H9 (cell line): ENCODE data around the gene NKAPL. TPM values are rescaled to one million over a fixed set of nuclear protein-coding genes. Genes with fewer than 3 reads are reported as not detected.

Experiments used
- DNase-seq: peaks from one replicate; pipeline ENCODE4 v3.0.0-alpha.2; 2017
- H2AFZ ChIP-seq: one replicate; pipeline ENCODE4 v1.6.1; 2013; ENCODE audit warnings: mild to moderate bottlenecking, low read length, control low read depth, moderate library complexity
- H2AK5ac ChIP-seq: 2 replicates; pipeline ENCODE4 v1.6.1; 2013; ENCODE audit warnings: low read length, control low read depth, mixed read lengths; ENCODE audit not compliant: insufficient read length
- H2BK120ac ChIP-seq: one replicate; pipeline ENCODE4 v1.6.1; 2013; ENCODE audit warnings: low read depth, mild to moderate bottlenecking, low read length, control low read depth, inconsistent platforms; ENCODE audit not compliant: poor library complexity, severe bottlenecking
- H2BK12ac ChIP-seq: 2 replicates; pipeline ENCODE4 v1.6.1; 2013; ENCODE audit warnings: low read length, control low read depth, mixed read lengths, low read depth; ENCODE audit not compliant: insufficient read length
- H2BK15ac ChIP-seq: 2 replicates; pipeline ENCODE4 v1.6.1; 2013; ENCODE audit warnings: low read depth, low read length, control low read depth
- H2BK20ac ChIP-seq: one replicate; pipeline ENCODE4 v1.6.1; 2013; ENCODE audit warnings: low read depth, mild to moderate bottlenecking, low read length, control low read depth, inconsistent platforms; ENCODE audit not compliant: poor library complexity, severe bottlenecking
- H2BK5ac ChIP-seq: 2 replicates; pipeline ENCODE4 v1.6.1; 2013; ENCODE audit warnings: low read length, control low read depth, mixed read lengths; ENCODE audit not compliant: insufficient read length
- H3K14ac ChIP-seq: 2 replicates; pipeline ENCODE4 v1.6.1; 2013; ENCODE audit warnings: low read length, control low read depth; ENCODE audit not compliant: insufficient read depth
- H3K18ac ChIP-seq: 2 replicates; pipeline ENCODE4 v1.6.1; 2013; ENCODE audit warnings: low read depth, mild to moderate bottlenecking, mixed read lengths, low read length, control low read depth; ENCODE audit not compliant: insufficient read length
- H3K23ac ChIP-seq: 2 replicates; pipeline ENCODE4 v1.6.1; 2013; ENCODE audit warnings: low read length, control low read depth, mixed read lengths, low read depth; ENCODE audit not compliant: insufficient read length
- H3K23me2 ChIP-seq: 2 replicates; pipeline ENCODE4 v1.6.1; 2013; ENCODE audit warnings: low read depth, mild to moderate bottlenecking, mixed read lengths, low read length, control low read depth; ENCODE audit not compliant: insufficient read length, poor library complexity, severe bottlenecking
- H3K27ac ChIP-seq: 2 replicates; pipeline ENCODE4 v1.5.1; 2013; ENCODE audit warnings: low read length, control low read depth, mixed read lengths, low read depth; ENCODE audit not compliant: insufficient read length
- H3K27me3 ChIP-seq: 2 replicates; pipeline ENCODE4 v1.6.1; 2013; ENCODE audit warnings: low read length, control low read depth, inconsistent platforms; ENCODE audit not compliant: insufficient read depth
- H3K4ac ChIP-seq: 2 replicates; pipeline ENCODE4 v1.6.1; 2013; ENCODE audit warnings: low read depth, mild to moderate bottlenecking, control low read depth, inconsistent platforms, low read length, moderate library complexity
- H3K4me1 ChIP-seq: 2 replicates; pipeline ENCODE4 v1.6.1; 2013; ENCODE audit warnings: low read length, control low read depth, inconsistent platforms; ENCODE audit not compliant: insufficient read depth
- H3K4me2 ChIP-seq: 2 replicates; pipeline ENCODE4 v1.6.1; 2013; ENCODE audit warnings: low read length, control low read depth, mixed read lengths; ENCODE audit not compliant: insufficient read length, insufficient read depth
- H3K56ac ChIP-seq: 2 replicates; pipeline ENCODE4 v1.6.1; 2013; ENCODE audit warnings: low read depth, mild to moderate bottlenecking, mixed read lengths, low read length, control low read depth; ENCODE audit not compliant: insufficient read length
- H3K79me1 ChIP-seq: 2 replicates; pipeline ENCODE4 v1.6.1; 2013; ENCODE audit warnings: low read depth, mild to moderate bottlenecking, moderate library complexity, low read length, control low read depth, inconsistent platforms; ENCODE audit not compliant: insufficient read depth, poor library complexity, severe bottlenecking
- H3K79me2 ChIP-seq: 2 replicates; pipeline ENCODE4 v1.6.1; 2013; ENCODE audit warnings: low read length, control low read depth, inconsistent platforms; ENCODE audit not compliant: insufficient read depth
- H3K9ac ChIP-seq: 2 replicates; pipeline ENCODE4 v1.6.1; 2013; ENCODE audit warnings: low read length, control low read depth, mixed read lengths; ENCODE audit not compliant: insufficient read length; ENCODE audit errors: extremely low read depth
- H3K9me3 ChIP-seq: one replicate; pipeline ENCODE4 v1.6.1; 2013; ENCODE audit warnings: low read depth, low read length, inconsistent platforms; ENCODE audit not compliant: control insufficient read depth
- H3T11ph ChIP-seq: one replicate; pipeline ENCODE4 v1.6.1; 2013; ENCODE audit warnings: mild to moderate bottlenecking, low read length, control low read depth, inconsistent platforms
- H4K20me1 ChIP-seq: one replicate; pipeline ENCODE4 v1.6.1; 2013; ENCODE audit not compliant: control insufficient read depth, insufficient read length, insufficient read depth
- H4K5ac ChIP-seq: 2 replicates; pipeline ENCODE4 v1.6.1; 2013; ENCODE audit warnings: low read depth, mild to moderate bottlenecking, mixed read lengths, low read length, control low read depth; ENCODE audit not compliant: insufficient read length
- H4K8ac ChIP-seq: replicated peaks from 2 replicates; pipeline ENCODE4 v1.6.1; 2013; ENCODE audit warnings: low read length, control low read depth, mixed read lengths, low read depth; ENCODE audit not compliant: insufficient read length
- H4K91ac ChIP-seq: 2 replicates; pipeline ENCODE4 v1.6.1; 2013; ENCODE audit warnings: low read depth, mild to moderate bottlenecking, moderate library complexity, mixed read lengths, low read length, control low read depth; ENCODE audit not compliant: insufficient read length
- H3K27ac Mint-ChIP-seq, 3 experiments: 2 replicates in 2 of 3; 3 replicates in 1 of 3; pipeline ENCODE4 v1.8.0; 2020 to 2021; ENCODE audit warnings: mixed read lengths in 3 of 3, mild to moderate bottlenecking in 1 of 3, moderate library complexity in 1 of 3
- H3K27me3 Mint-ChIP-seq: 2 replicates; pipeline ENCODE4 v1.8.0; 2021; ENCODE audit warnings: low read depth, mild to moderate bottlenecking, moderate library complexity, mixed read lengths
- H3K36me3 Mint-ChIP-seq, 3 experiments: 2 replicates in 2 of 3; 3 replicates in 1 of 3; pipeline ENCODE4 v1.8.0; 2020 to 2021; ENCODE audit warnings: low read depth in 3 of 3, mixed read lengths in 3 of 3; ENCODE audit not compliant: insufficient read depth in 1 of 3
- H3K4me1 Mint-ChIP-seq, 2 experiments: 2 replicates each; pipeline ENCODE4 v1.8.0; 2020; ENCODE audit warnings: mixed read lengths in 2 of 2
- H3K4me3 Mint-ChIP-seq, 2 experiments: 2 replicates in 1 of 2; 3 replicates in 1 of 2; pipeline ENCODE4 v1.8.0; 2020 to 2021; ENCODE audit warnings: mild to moderate bottlenecking in 2 of 2, mixed read lengths in 2 of 2, moderate library complexity in 1 of 2
- H3K9me3 Mint-ChIP-seq, 2 experiments: 2 replicates in 1 of 2; 3 replicates in 1 of 2; pipeline ENCODE4 v1.8.0; 2020; ENCODE audit warnings: mild to moderate bottlenecking in 2 of 2, mixed read lengths in 2 of 2, moderate library complexity in 1 of 2
- WGBS: extraction: QIAGEN DNeasy Blood & Tissue Kit; methylation state at CpG from one replicate; pipeline ENCODE4 v1.1.7; 2013; ENCODE audit warnings: missing lambda C conversion rate, low lambda C conversion rate, mixed read lengths; ENCODE audit not compliant: insufficient read length; ENCODE audit errors: extremely low coverage; 5-methylcytosine and 5-hydroxymethylcytosine counted together
- total RNA-seq: library from RNA; stranded (reverse); gene quantifications from 2 replicates; pipeline ENCODE4 v1.2.1, GENCODE V29; 2021
- TF ChIP-seq, protein P1 (sequence below): fragments of 200-600 bp; sonication (generic); conservative IDR thresholded peaks from 3 replicates; pipeline ENCODE4 v1.8.0; 2021; ENCODE audit warnings: antibody characterized with exemption, mild to moderate bottlenecking

Gene NKAPL
- total RNA-seq, 1 experiment from 2014 or later, result not detected

DNA sequence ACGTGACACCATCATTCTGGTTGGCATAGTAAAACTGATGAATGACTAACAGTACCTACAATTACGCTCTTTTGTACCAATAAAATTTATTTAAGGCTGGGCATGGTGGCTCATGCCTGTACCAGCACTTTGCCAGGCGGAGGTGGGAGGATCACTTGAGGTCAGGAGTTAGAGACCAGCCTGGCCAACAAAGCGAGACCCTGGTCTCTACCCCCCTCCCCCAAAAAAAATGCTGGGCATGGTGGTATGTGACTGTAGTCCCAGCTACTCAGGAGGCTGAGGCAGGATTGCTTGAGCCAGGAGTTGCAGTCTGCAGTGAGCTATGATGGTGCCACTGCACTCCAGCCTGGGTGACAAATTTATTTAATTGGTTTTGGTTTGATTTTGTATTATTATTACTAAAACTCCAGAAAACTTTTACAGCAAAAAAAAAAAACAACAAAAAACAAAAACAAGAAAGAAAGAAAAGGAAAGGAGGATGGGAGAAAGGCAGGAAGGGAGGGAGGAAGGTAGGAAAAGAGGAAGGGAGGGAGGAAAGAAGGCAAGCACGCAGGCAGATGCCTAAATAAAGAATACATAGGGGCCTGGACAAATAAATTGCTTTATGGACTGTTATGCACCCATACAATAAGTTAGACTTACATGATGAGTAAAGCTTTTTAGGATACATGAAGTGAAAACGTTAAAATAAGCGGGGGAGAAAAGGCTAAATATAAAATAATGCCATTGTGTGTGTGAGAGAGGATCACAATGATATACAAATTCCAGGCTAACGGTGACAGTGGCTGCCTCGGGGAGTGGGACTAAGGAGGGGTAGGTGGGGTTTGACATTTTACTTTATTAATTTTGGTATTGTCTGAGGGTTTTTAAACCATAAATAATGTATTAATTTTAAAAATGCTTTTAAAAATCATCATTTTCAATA lies 34.7 kb upstream of the NKAPL start:
- Histone ChIP-seq H2AFZ (peak overlapping the region; percentile 52), H3K9ac (peak overlapping the region; percentile 69), H3T11ph (no peak overlapping the region), H3K4me2 (peak overlapping the region; percentile 78), H4K8ac (no peak overlapping the region), H3K9me3 (no peaks in the 10 kb centered on the region), H3K4ac (no peak overlapping the region), H2AK5ac (no peak overlapping the region), H4K5ac (no peak overlapping the region), H3K79me2 (no peaks in the 10 kb centered on the region), H3K79me1 (no peaks in the 10 kb centered on the region), H4K20me1 (no peaks in the 10 kb centered on the region), H3K18ac (no peak overlapping the region), H2BK120ac (no peak overlapping the region), H2BK20ac (no peak overlapping the region), H3K56ac (no peak overlapping the region), H3K4me1 (no peaks in the 10 kb centered on the region), H2BK15ac (no peak overlapping the region), H3K23ac (no peak overlapping the region), H3K27ac (no peak overlapping the region), H4K91ac (no peak overlapping the region), H2BK12ac (no peak overlapping the region), H2BK5ac (no peak overlapping the region), H3K23me2 (peaks cover 7% of the 10 kb centered on the region), H3K27me3 (peaks cover 6% of the 10 kb centered on the region; the same call in 1 of the 2 replicates), H3K14ac (no peak overlapping the region)
- TF ChIP-seq, protein P1, sequence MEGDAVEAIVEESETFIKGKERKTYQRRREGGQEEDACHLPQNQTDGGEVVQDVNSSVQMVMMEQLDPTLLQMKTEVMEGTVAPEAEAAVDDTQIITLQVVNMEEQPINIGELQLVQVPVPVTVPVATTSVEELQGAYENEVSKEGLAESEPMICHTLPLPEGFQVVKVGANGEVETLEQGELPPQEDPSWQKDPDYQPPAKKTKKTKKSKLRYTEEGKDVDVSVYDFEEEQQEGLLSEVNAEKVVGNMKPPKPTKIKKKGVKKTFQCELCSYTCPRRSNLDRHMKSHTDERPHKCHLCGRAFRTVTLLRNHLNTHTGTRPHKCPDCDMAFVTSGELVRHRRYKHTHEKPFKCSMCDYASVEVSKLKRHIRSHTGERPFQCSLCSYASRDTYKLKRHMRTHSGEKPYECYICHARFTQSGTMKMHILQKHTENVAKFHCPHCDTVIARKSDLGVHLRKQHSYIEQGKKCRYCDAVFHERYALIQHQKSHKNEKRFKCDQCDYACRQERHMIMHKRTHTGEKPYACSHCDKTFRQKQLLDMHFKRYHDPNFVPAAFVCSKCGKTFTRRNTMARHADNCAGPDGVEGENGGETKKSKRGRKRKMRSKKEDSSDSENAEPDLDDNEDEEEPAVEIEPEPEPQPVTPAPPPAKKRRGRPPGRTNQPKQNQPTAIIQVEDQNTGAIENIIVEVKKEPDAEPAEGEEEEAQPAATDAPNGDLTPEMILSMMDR, result no peak
- H3K27ac Mint-ChIP-seq, result peak overlapping the region in 1 of 3 experiments; percentile 31; a peak in 2 of 7 replicates
- H3K4me1 Mint-ChIP-seq, result peaks cover 8 to 11% of the 10 kb centered on the region in 2 experiments
- no peak for DNase-seq
- no CpG with 5 or more reads among the region's 9 CpGs for WGBS
- peaks cover 22 to 24% (median 24%) of the 10 kb centered on the region in 3 experiments; a peak in 6 of 7 replicates for H3K36me3 Mint-ChIP-seq
- peaks cover 50% of the 10 kb centered on the region for H3K27me3 Mint-ChIP-seq
- peak overlapping the region; percentile 86 to 96 for H3K4me3 Mint-ChIP-seq
- no peaks in the 10 kb centered on the region for H3K9me3 Mint-ChIP-seq
